Measurements from ENCODE around the gene PROX2. TPM values are rescaled to one million over a fixed set of nuclear protein-coding genes. Genes with fewer than 3 reads are reported as not detected.

PROX2 gene
- total and polyA plus RNA-seq, 9 of the 15 experiments (the other 6 are each of a cell fraction or from before 2014, with no cell fraction given), result not detected

DNA sequence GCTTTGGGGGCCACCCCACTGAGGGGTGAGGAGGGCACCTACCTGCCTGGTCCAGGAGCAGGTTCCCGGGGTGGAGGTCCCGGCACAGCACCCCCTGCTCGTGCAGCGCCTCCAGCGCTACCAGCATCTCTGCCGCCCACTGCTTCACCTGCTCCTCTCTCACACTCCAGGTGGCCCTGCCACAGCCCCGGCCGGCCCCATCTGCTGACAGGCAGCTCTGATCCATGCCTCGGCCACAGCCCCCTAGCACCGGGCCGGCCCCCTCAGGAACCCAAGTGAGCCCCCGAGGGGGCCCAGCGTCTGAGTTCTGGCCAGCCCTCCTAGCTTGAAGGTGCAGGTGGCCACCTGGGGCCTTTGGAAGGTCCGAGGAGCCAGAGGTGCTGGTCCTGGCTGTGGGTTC, 33.6 kb upstream of the PROX2 start (continued):
- TF ChIP-seq E2F5 (CRISPR knock-in tag; IDR thresholded peaks at IDR 0.05) (no peak), PHF8 (IDR thresholded peaks at IDR 0.05; ENCODE audit: borderline replicate concordance, low read length) (no peak), CEBPB (tag; IDR thresholded peaks at IDR 0.05) (no peak), CAMTA2 (CRISPR knock-in tag; conservative IDR thresholded peaks at IDR 0.05) (no peak), ZNF311 (CRISPR knock-in tag; IDR thresholded peaks at IDR 0.05) (no peak), PHF20 (IDR thresholded peaks at IDR 0.05; ENCODE audit: partially characterized antibody) (no peak), CLOCK (CRISPR knock-in tag; IDR thresholded peaks at IDR 0.05; ENCODE audit: borderline replicate concordance) (no peak), THRA (IDR thresholded peaks at IDR 0.05) (no peak), CXXC5 (CRISPR knock-in tag; IDR thresholded peaks at IDR 0.05) (no peak)
